Endothelial cell of umbilical vein (primary cell): ENCODE data around the gene ETS2. TPM values are rescaled to one million over a fixed set of nuclear protein-coding genes. Genes with fewer than 3 reads are reported as not detected.

Experiments
- BruUV-seq: library from RNA; stranded (reverse); fragments of 400-500 nt; replicated peaks from 2 replicates; lab custom pipeline; 2021; lab: Mats Ljungman, UMichigan
- CTCF ChIA-PET: fragments of 300-600, 350-600 bp; sonication (Branson Sonifier 250); formaldehyde crosslinking; loops from one replicate; lab custom pipeline; 2021; ENCODE audit warnings: antibody characterized with exemption, inconsistent platforms; lab: Charles Lee
- POLR2A ChIA-PET: fragments of 300-600, 350-600 bp; sonication (Branson Sonifier 250); formaldehyde crosslinking; loops from one replicate; lab custom pipeline; 2021; ENCODE audit warnings: antibody characterized with exemption, inconsistent platforms; lab: Charles Lee
- DNase-seq: peaks from one replicate; pipeline ENCODE4 v3.0.0-alpha.2; 2011; ENCODE audit warnings: low read depth, low spot score
- FAIRE-seq: peaks from 2 replicates; lab custom pipeline; 2011; peaks lifted over from hg19 to GRCh38; lab: Jason Lieb, UNC
- H2AFZ ChIP-seq: 2 replicates; pipeline ENCODE4 v1.6.0; 2012; ENCODE audit warnings: low read depth, low read length, control low read depth, inconsistent platforms
- H3K27ac ChIP-seq: 2 replicates; pipeline ENCODE4 v1.5.1; 2011; ENCODE audit warnings: low read depth, mild to moderate bottlenecking, control low read depth, low read length, moderate library complexity; ENCODE audit not compliant: insufficient read depth
- H3K27me3 ChIP-seq, 2 experiments: 2 replicates each; pipeline versions ENCODE4 v1.6.0 to v1.6.1; 2011; ENCODE audit warnings: low read length in 2 of 2, mixed read lengths in 1 of 2; ENCODE audit not compliant: control insufficient read depth in 2 of 2, insufficient read depth in 2 of 2
- H3K36me3 ChIP-seq, 2 experiments: 2 replicates in 1 of 2; 3 replicates in 1 of 2; pipeline ENCODE4 v1.5.1; 2011; ENCODE audit warnings: low read length in 2 of 2, mild to moderate bottlenecking in 1 of 2, moderate library complexity in 1 of 2; ENCODE audit not compliant: control insufficient read depth in 2 of 2, insufficient read depth in 2 of 2; ENCODE audit errors: extremely low read depth in 1 of 2
- H3K4me1 ChIP-seq: 3 replicates; pipeline ENCODE4 v1.5.1; 2011; ENCODE audit warnings: mild to moderate bottlenecking, low read length; ENCODE audit not compliant: control insufficient read depth, insufficient read depth; ENCODE audit errors: extremely low read depth
- H3K4me2 ChIP-seq: 2 replicates; pipeline ENCODE4 v1.6.1; 2011; ENCODE audit warnings: low read length, control low read depth, mixed read lengths; ENCODE audit not compliant: insufficient read depth
- H3K4me3 ChIP-seq, 3 experiments: fragments of 200-600 bp in 1 of 3; sonication (generic), shearing (Covaris generic) in 1 of 3; replicated peaks in 1 of 3; 2 replicates each; pipeline ENCODE4 v1.5.1; 2011 to 2016; ENCODE audit warnings: control low read depth in 3 of 3, low read length in 3 of 3, mild to moderate bottlenecking in 2 of 3, inconsistent platforms in 1 of 3, low read depth in 1 of 3, moderate library complexity in 1 of 3; ENCODE audit not compliant: insufficient read depth in 1 of 3
- H3K79me2 ChIP-seq: 2 replicates; pipeline ENCODE4 v1.6.0; 2012; ENCODE audit warnings: low read length, inconsistent platforms; ENCODE audit not compliant: control insufficient read depth, insufficient read depth
- H3K9ac ChIP-seq: replicated peaks from 2 replicates; pipeline ENCODE3; 2011; ENCODE audit warnings: low read length, control low read depth; ENCODE audit not compliant: insufficient read depth; ENCODE audit errors: extremely low read depth
- H3K9me1 ChIP-seq: replicated peaks from 3 replicates; pipeline ENCODE4 v1.6.0; 2011; ENCODE audit warnings: mild to moderate bottlenecking, low read length; ENCODE audit not compliant: control insufficient read depth, insufficient read depth; ENCODE audit errors: extremely low read depth
- H3K9me3 ChIP-seq: replicated peaks from 2 replicates; pipeline ENCODE4 v1.5.1; 2012; ENCODE audit warnings: low read length, inconsistent platforms; ENCODE audit not compliant: control insufficient read depth, insufficient read depth
- H4K20me1 ChIP-seq: replicated peaks from 2 replicates; pipeline ENCODE3; 2011; ENCODE audit warnings: mild to moderate bottlenecking, low read length; ENCODE audit not compliant: control insufficient read depth, insufficient read depth; ENCODE audit errors: extremely low read depth
- EZH2 ChIP-seq: IDR thresholded peaks from 2 replicates; pipeline ENCODE4 v1.6.1; 2012; ENCODE audit warnings: borderline replicate concordance, low read depth, mild to moderate bottlenecking, moderate library complexity, low read length, inconsistent platforms; ENCODE audit not compliant: severe bottlenecking
- FOS ChIP-seq: IDR thresholded peaks from 2 replicates; pipeline ENCODE4 v1.6.1; 2011; ENCODE audit warnings: mild to moderate bottlenecking, low read length, moderate library complexity, borderline replicate concordance; ENCODE audit not compliant: insufficient read depth
- GATA2 ChIP-seq: IDR thresholded peaks from 2 replicates; pipeline ENCODE4 v1.7.0; 2011; ENCODE audit warnings: low read depth, mild to moderate bottlenecking, moderate library complexity, mixed read lengths, low read length; ENCODE audit not compliant: insufficient read length, insufficient read depth
- JUN ChIP-seq: IDR thresholded peaks from 2 replicates; pipeline ENCODE4 v1.6.1; 2011; ENCODE audit warnings: borderline replicate concordance, low read depth; ENCODE audit not compliant: insufficient read length, insufficient read depth
- MAX ChIP-seq: IDR thresholded peaks from 2 replicates; pipeline ENCODE4 v1.6.1; 2011; ENCODE audit not compliant: insufficient read depth, insufficient read length
- MYC ChIP-seq: IDR thresholded peaks from one replicate; pipeline ENCODE4 v1.6.1; 2011; ENCODE audit warnings: mild to moderate bottlenecking, low read depth, low read length
- POLR2A ChIP-seq: IDR thresholded peaks from 2 replicates; pipeline ENCODE4 v1.6.1; 2012; ENCODE audit warnings: low read depth, mild to moderate bottlenecking, control low read depth, low read length
- POLR2AphosphoS5 ChIP-seq: IDR thresholded peaks from 2 replicates; pipeline ENCODE4 v1.6.1; 2012; ENCODE audit warnings: low read depth, mild to moderate bottlenecking, control low read depth, low read length, moderate library complexity; ENCODE audit not compliant: insufficient read depth
- dilution Hi-C: fragments of 300-500 bp; cut with MboI; formaldehyde crosslinking; loops from one replicate; pipeline ENCODE4 v1.15.0; 2019; ENCODE audit warnings: low sequenced_read_pairs; ENCODE audit not compliant: extremely low pct_ligation_motif_present
- intact Hi-C: fragments of 100-400 bp; cut with micrococcal nuclease; formaldehyde crosslinking; loops from one replicate; pipeline ENCODE4 v1.10.0; 2022
- polyA plus RNA-seq, 4 experiments: library from polyadenylated mRNA; depleted of rRNA in 3 of 4; stranded (reverse) in 3 of 4; unstranded in 1 of 4; fragments of >200 nt; gene quantifications; 2 replicates each; pipeline versions ENCODE4 v1.2.1 to v1.2.3, GENCODE V29; 2011 to 2012; ENCODE audit warnings: missing spikeins in 1 of 4
- total RNA-seq: library from RNA; stranded (reverse); gene quantifications from 2 replicates; pipeline ENCODE4 v1.2.3, GENCODE V29; 2021
- TF ChIP-seq, protein P1 (sequence below), 2 donors: IDR thresholded peaks; 1 replicate in 1 of 2; 2 replicates in 1 of 2; pipeline ENCODE4 v1.5.1; 2011; ENCODE audit warnings: low read length in 2 of 2, mild to moderate bottlenecking in 2 of 2, moderate library complexity in 2 of 2, control low read depth in 1 of 2, inconsistent platforms in 1 of 2, low read depth in 1 of 2; ENCODE audit not compliant: insufficient read depth in 1 of 2; ENCODE audit errors: extremely low read depth in 1 of 2

Gene ETS2
- total and polyA plus RNA-seq, 2 donors (not counting 3 experiments of a cell fraction or from before 2014, with no cell fraction given): 16.3 to 54.5 TPM

GRCh38 chr21:38807986-38808385 is 2.3 kb downstream of the ETS2 start:
- TF ChIP-seq POLR2AphosphoS5: no peak
- TF ChIP-seq FOS: no peak
- TF ChIP-seq EZH2: no peak
- TF ChIP-seq, protein P1, sequence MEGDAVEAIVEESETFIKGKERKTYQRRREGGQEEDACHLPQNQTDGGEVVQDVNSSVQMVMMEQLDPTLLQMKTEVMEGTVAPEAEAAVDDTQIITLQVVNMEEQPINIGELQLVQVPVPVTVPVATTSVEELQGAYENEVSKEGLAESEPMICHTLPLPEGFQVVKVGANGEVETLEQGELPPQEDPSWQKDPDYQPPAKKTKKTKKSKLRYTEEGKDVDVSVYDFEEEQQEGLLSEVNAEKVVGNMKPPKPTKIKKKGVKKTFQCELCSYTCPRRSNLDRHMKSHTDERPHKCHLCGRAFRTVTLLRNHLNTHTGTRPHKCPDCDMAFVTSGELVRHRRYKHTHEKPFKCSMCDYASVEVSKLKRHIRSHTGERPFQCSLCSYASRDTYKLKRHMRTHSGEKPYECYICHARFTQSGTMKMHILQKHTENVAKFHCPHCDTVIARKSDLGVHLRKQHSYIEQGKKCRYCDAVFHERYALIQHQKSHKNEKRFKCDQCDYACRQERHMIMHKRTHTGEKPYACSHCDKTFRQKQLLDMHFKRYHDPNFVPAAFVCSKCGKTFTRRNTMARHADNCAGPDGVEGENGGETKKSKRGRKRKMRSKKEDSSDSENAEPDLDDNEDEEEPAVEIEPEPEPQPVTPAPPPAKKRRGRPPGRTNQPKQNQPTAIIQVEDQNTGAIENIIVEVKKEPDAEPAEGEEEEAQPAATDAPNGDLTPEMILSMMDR (IDR thresholded peaks at IDR 0.05; ENCODE audit: extremely low read depth in 1 of 2, insufficient read depth in 1 of 2, low read depth in 1 of 2, low read length in 2 of 2): no peak
- no peak for TF ChIP-seq JUN
- no peak for TF ChIP-seq MYC
- no peak for TF ChIP-seq POLR2A
- no peak for TF ChIP-seq GATA2
- TF ChIP-seq MAX: no peak
- Histone ChIP-seq H3K36me3 (peaks cover 3 to 16% of the 10 kb centered on the region in 2 experiments), H3K4me3 (peak overlapping the region; percentile 93 to 98 (median 97)), H3K4me2 (peak overlapping the region; percentile 98), H3K9ac (peak overlapping the region; percentile 89), H3K27ac (peak overlapping the region; percentile 74), H2AFZ (no peak overlapping the region), H3K27me3 (no peaks in the 10 kb centered on the region), H3K9me1 (no peaks in the 10 kb centered on the region), H4K20me1 (peaks cover 3% of the 10 kb centered on the region), H3K4me1 (peaks cover 50% of the 10 kb centered on the region), H3K9me3 (no peaks in the 10 kb centered on the region), H3K79me2 (peaks cover 57% of the 10 kb centered on the region)
- BruUV-seq: no TSS peak
- DNase-seq (no peak), FAIRE-seq (no peak)
- ChIA-PET POLR2A (no interaction called here), CTCF (interaction anchor here (0.6 to 2.9 kb wide), 16 partner anchors 20 to 330 kb away, joined by 3 to 17 read pairs (median 4); no protein-coding TSS in a partner anchor)
- intact Hi-C loops: loop anchor here (1.0 to 5.0 kb wide), 2 partner anchors 89 to 185 kb away; no protein-coding TSS in a partner anchor
- dilution Hi-C loops: no loop called here
